Fibroblast of pulmonary artery (primary cell): ENCODE data around the gene CFAP97.

Experiments used
- DNase-seq: peaks from one replicate; pipeline ENCODE4 v3.0.0-alpha.2; 2010; ENCODE audit warnings: low read depth
- H3K4me3 ChIP-seq: replicated peaks from 2 replicates; pipeline ENCODE4 v1.5.1; 2011; ENCODE audit warnings: low read depth, mild to moderate bottlenecking, control low read depth, low read length, moderate library complexity
- CTCF ChIP-seq: IDR thresholded peaks from 2 replicates; pipeline ENCODE4 v1.5.1; 2011; ENCODE audit warnings: mild to moderate bottlenecking, control low read depth, low read length, inconsistent platforms; ENCODE audit errors: missing control alignments

Gene CFAP97

GRCh38 chr4:185167234-185167633 is 36.6 kb downstream of the CFAP97 start:
- no peak for TF ChIP-seq CTCF
- H3K4me3 ChIP-seq, result no peak overlapping the region
- peak; percentile 27 for DNase-seq

GRCh38 chr4:185165605-185166063 is 38.2 kb downstream of the CFAP97 start:
- peak; percentile 87 for DNase-seq
- TF ChIP-seq CTCF, result no peak
- no peak overlapping the region for H3K4me3 ChIP-seq

GRCh38 chr4:185151296-185151695 is 52.5 kb downstream of the CFAP97 start:
- no peak for TF ChIP-seq CTCF
- no peak for DNase-seq
- no peak overlapping the region for H3K4me3 ChIP-seq

GRCh38 chr4:185149392-185149791 is 54.4 kb downstream of the CFAP97 start:
- no peak for TF ChIP-seq CTCF
- H3K4me3 ChIP-seq, result no peak overlapping the region
- DNase-seq, result no peak

- DNase-seq, result no peak
- TF ChIP-seq CTCF, result no peak
- H3K4me3 ChIP-seq, result no peak overlapping the region
Observed at GRCh38 chr4:185145572-185145971, 58.2 kb downstream of the CFAP97 start.

- no peak overlapping the region for H3K4me3 ChIP-seq
- no peak for DNase-seq
- TF ChIP-seq CTCF, result no peak
Observed at GRCh38 chr4:185144601-185145240, 59.1 kb downstream of the CFAP97 start.

- DNase-seq, result no peak
- TF ChIP-seq CTCF, result no peak
- H3K4me3 ChIP-seq, result peak overlapping the region; percentile 65
Observed at GRCh38 chr4:185143601-185143969, 60.2 kb downstream of the CFAP97 start.
